K562 (cell line): ENCODE results near the gene MORF4L1. TPM values are rescaled to one million over a fixed set of nuclear protein-coding genes. Genes with fewer than 3 reads are reported as not detected.

ENCODE experiments used
- ATAC-seq: fragments of 200-7000 bp; cut with Tn5 transposase; 3 replicates; pipeline ENCODE4 v1.9.1; 2020; ENCODE audit warnings: moderate library complexity
- BruUV-seq: library from RNA; stranded (reverse); fragments of 400-500 nt; replicated peaks from 2 replicates; lab custom pipeline; 2021; lab: Mats Ljungman, UMichigan
- CTCF ChIA-PET: fragments of 300-600 bp; formaldehyde crosslinking; extraction: SDS; loops from one replicate; lab custom pipeline; 2021; ENCODE audit warnings: low intra/inter-chr PET ratio; lab: Yijun Ruan, JAX
- POLR2A ChIA-PET: fragments of 300-600, 350-650 bp; sonication (Branson Sonifier 250); formaldehyde crosslinking; extraction: SDS; loops from one replicate; lab custom pipeline; 2021; ENCODE audit warnings: antibody characterized with exemption, inconsistent platforms; lab: Yijun Ruan, JAX
- DNase-seq, 4 experiments: peaks; one replicate each; pipeline versions ENCODE4 v3.0.0 to v3.0.0-alpha.2; 2011 to 2018; ENCODE audit warnings: low spot score in 3 of 4, mixed read lengths in 3 of 4; ENCODE audit errors: extremely low read depth in 1 of 4
- FAIRE-seq: peaks from 2 replicates; lab custom pipeline; 2011; peaks lifted over from hg19 to GRCh38; lab: Jason Lieb, UNC
- H2AFZ ChIP-seq: 2 replicates; pipeline ENCODE4 v1.6.0; 2011; ENCODE audit warnings: low read depth, low read length, control low read depth, inconsistent platforms
- H3K27ac ChIP-seq: fragments of 200-600 bp; 3 replicates; pipeline ENCODE4 v1.8.0; 2011; ENCODE audit warnings: low read depth, mild to moderate bottlenecking, control low read depth, inconsistent platforms, low read length, moderate library complexity, mixed read lengths; ENCODE audit errors: extremely low read depth
- H3K27me3 ChIP-seq, 2 experiments: fragments of 300-600 bp in 1 of 2; 2 replicates in 1 of 2; 3 replicates in 1 of 2; pipeline versions ENCODE4 v1.6.0 to v1.8.0; 2011; ENCODE audit warnings: inconsistent platforms in 2 of 2, low read length in 2 of 2, mild to moderate bottlenecking in 1 of 2, mixed read lengths in 1 of 2, moderate library complexity in 1 of 2; ENCODE audit not compliant: control insufficient read depth in 2 of 2, insufficient read depth in 2 of 2
- H3K36me3 ChIP-seq: fragments of 300-600 bp; 3 replicates; pipeline ENCODE4 v1.8.0; 2011; ENCODE audit warnings: mild to moderate bottlenecking, low read length, inconsistent platforms; ENCODE audit not compliant: control insufficient read depth, insufficient read depth
- H3K4me1 ChIP-seq, 2 experiments: fragments of 200-600 bp in 1 of 2; replicated peaks in 1 of 2; 2 replicates in 1 of 2; 3 replicates in 1 of 2; pipeline versions ENCODE4 v1.5.1 to v1.8.0; 2011; ENCODE audit warnings: inconsistent platforms in 2 of 2, low read length in 2 of 2, mild to moderate bottlenecking in 1 of 2, mixed read lengths in 1 of 2, moderate library complexity in 1 of 2; ENCODE audit not compliant: control insufficient read depth in 2 of 2, insufficient read depth in 2 of 2
- H3K4me2 ChIP-seq: 2 replicates; pipeline ENCODE4 v1.6.1; 2011; ENCODE audit warnings: low read length, control low read depth, inconsistent platforms, mixed read lengths; ENCODE audit not compliant: insufficient read depth
- H3K4me3 ChIP-seq: fragments of 200-600 bp; sonication (generic), shearing (Covaris generic); 2 replicates; pipeline ENCODE4 v1.5.1; 2016; ENCODE audit warnings: control low read depth, inconsistent platforms
- H3K79me2 ChIP-seq: fragments of 200-600 bp; 3 replicates; pipeline ENCODE4 v1.8.0; 2011; ENCODE audit warnings: low read length, inconsistent platforms; ENCODE audit not compliant: control insufficient read depth, insufficient read depth
- H3K9ac ChIP-seq, 2 experiments: 2 replicates each; pipeline versions ENCODE4 v1.6.0 to v1.6.1; 2011; ENCODE audit warnings: low read depth in 2 of 2, low read length in 2 of 2, control low read depth in 1 of 2, inconsistent platforms in 1 of 2, mild to moderate bottlenecking in 1 of 2, mixed read lengths in 1 of 2; ENCODE audit not compliant: insufficient read depth in 1 of 2
- H3K9me1 ChIP-seq: one replicate; pipeline ENCODE4 v1.6.0; 2011; ENCODE audit warnings: inconsistent platforms, mild to moderate bottlenecking, low read length, moderate library complexity; ENCODE audit not compliant: control insufficient read depth, insufficient read depth
- H3K9me3 ChIP-seq: replicated peaks from 2 replicates; pipeline ENCODE4 v1.5.1; 2011; ENCODE audit warnings: low read depth, low read length, inconsistent platforms; ENCODE audit not compliant: control insufficient read depth, insufficient read depth
- H4K20me1 ChIP-seq: replicated peaks from 2 replicates; pipeline ENCODE4 v1.6.1; 2011; ENCODE audit warnings: low read length, inconsistent platforms, mixed read lengths; ENCODE audit not compliant: control insufficient read depth, insufficient read depth
- MAX ChIP-seq: sonication (generic); formaldehyde crosslinking; IDR thresholded peaks from 2 replicates; pipeline ENCODE4 v1.9.0; 2022; ENCODE audit warnings: mild to moderate bottlenecking, missing genetic modification reagents
- POLR2G ChIP-seq: fragments of 200-400 bp; formaldehyde crosslinking; IDR thresholded peaks from 2 replicates; pipeline ENCODE4 v1.6.1; 2017; ENCODE audit warnings: low read depth, mild to moderate bottlenecking, antibody characterized with exemption, low read length, moderate library complexity
- SAFB ChIP-seq: fragments of 200-400 bp; formaldehyde crosslinking; IDR thresholded peaks from 2 replicates; pipeline ENCODE4 v1.6.1; 2017; ENCODE audit warnings: low read depth, low read length, borderline replicate concordance
- WGBS: fragments of 100-300 bp; shearing (Covaris generic); methylation state at CpG from one replicate; pipeline ENCODE4 v1.1.6; 2016; ENCODE audit warnings: low coverage, mixed read lengths; ENCODE audit not compliant: insufficient coverage; ENCODE audit errors: missing lambda C conversion rate; 5-methylcytosine and 5-hydroxymethylcytosine counted together
- in situ Hi-C: fragments of 300-500 bp; cut with MboI; formaldehyde crosslinking; loops from 4 replicates; pipeline ENCODE4 v1.15.0; 2018; ENCODE audit warnings: inconsistent platforms, mixed read lengths
- intact Hi-C: fragments of 100-400 bp; cut with micrococcal nuclease; formaldehyde crosslinking; loops from 2 replicates; pipeline ENCODE4 v1.14.2; 2022
- polyA plus RNA-seq, 8 experiments: library from polyadenylated mRNA; depleted of rRNA in 4 of 8; stranded (reverse) in 5 of 8; unstranded in 3 of 8; fragments of >200 nt; fragmentation: Nextera tagmentation in 2 of 8; fragmentation: Illumina TruSeq in 1 of 8; extraction: Ambion mirVana in 2 of 8; extraction: Trizol in 1 of 8; gene quantifications; 2 replicates each; pipeline versions ENCODE4 v1.2.1 to v1.2.3, GENCODE V29; 2011 to 2014; ENCODE audit warnings: inconsistent platforms in 1 of 8, missing spikeins in 1 of 8
- total RNA-seq, 7 experiments: library from RNA; depleted of rRNA in 6 of 7; stranded (reverse); fragments of >200 nt in 6 of 7; fragmentation: Illumina TruSeq in 2 of 7; extraction: Trizol in 2 of 7; gene quantifications; 2 replicates each; pipeline versions ENCODE4 v1.2.1 to v1.2.3, GENCODE V29; 2011 to 2021; ENCODE audit warnings: low replicate concordance in 1 of 7

MORF4L1 gene
- total and polyA plus RNA-seq, 9 of the 15 experiments (the other 6 are each of a cell fraction or from before 2014, with no cell fraction given), result 127 to 615 (median 281) TPM

- intact Hi-C loops, result no loop called here
- H3K4me3 ChIP-seq, result no peak overlapping the region
- in situ Hi-C loops, result no loop called here
- FAIRE-seq (no peak), DNase-seq (no peak), ATAC-seq (no peak)
- CTCF ChIA-PET, result no interaction called here
- H3K79me2 ChIP-seq, result no peaks in the 10 kb centered on the region
- no peaks in the 10 kb centered on the region for H3K9me3 ChIP-seq
- no peak overlapping the region; the same call in 2 of the 3 replicates for H3K27ac ChIP-seq
- H3K27me3 ChIP-seq, result no peaks in the 10 kb centered on the region
- H3K36me3 ChIP-seq, result peaks cover 85% of the 10 kb centered on the region; the same call in 2 of the 3 replicates
- no peaks in the 10 kb centered on the region for H3K9me1 ChIP-seq
- H4K20me1 ChIP-seq, result no peaks in the 10 kb centered on the region
- BruUV-seq, result no TSS peak
- 96% methylated on average over 16 of the region's 16 CpGs for WGBS
- H3K4me2 ChIP-seq, result no peak overlapping the region
- TF ChIP-seq MAX (CRISPR knock-in tag), result 0 out of 2 replicates have a peak, but pooled peaks have one; percentile 18
- TF ChIP-seq POLR2G, result peak; percentile 65
- TF ChIP-seq SAFB, result no peak
- TF ChIP-seq, all 486 proteins: peak for 2
- H3K4me1 ChIP-seq, result peaks cover 11 to 32% of the 10 kb centered on the region in 2 experiments
- POLR2A ChIA-PET, result interaction anchor here (0.8 to 1.5 kb wide), 3 partner anchors 8 to 15 kb away, joined by 4 to 5 read pairs (median 4); partner anchors contain the start of gene CTSH
- no peak overlapping the region for H3K9ac ChIP-seq
- no peak overlapping the region for H2AFZ ChIP-seq
These were observed 57.0 kb downstream of the MORF4L1 start for GRCh38 chr15:78929536-78930264.
